Right cardiac atrium (tissue), 5 donors: ENCODE measurements around the gene PPP1R7. TPM values are rescaled to one million over a fixed set of nuclear protein-coding genes. Genes with fewer than 3 reads are reported as not detected.
"Not testable (repeated sequence)": the region's sequence is repeated elsewhere in the genome, so short reads cannot be mapped to it uniquely, and the experiment has no call there.

Experiments
- ATAC-seq, 2 donors: fragments of 200-7000 bp; cut with Tn5 transposase; one replicate each; pipeline versions ENCODE4 v1.8.0 to v1.9.1; 2020; ENCODE audit warnings: moderate library complexity in 2 of 2, mild to moderate bottlenecking in 1 of 2
- DNase-seq, 3 donors: peaks; one replicate each; pipeline ENCODE4 v3.0.0-alpha.2; 2020
- H3K27ac ChIP-seq: one replicate; pipeline ENCODE4 v1.5.1; 2013; ENCODE audit warnings: mild to moderate bottlenecking, low read length, control low read depth, moderate library complexity
- H3K27me3 ChIP-seq: one replicate; pipeline ENCODE4 v1.6.1; 2013; ENCODE audit not compliant: control insufficient read depth, insufficient read depth
- H3K4me1 ChIP-seq: one replicate; pipeline ENCODE4 v1.6.1; 2013; ENCODE audit warnings: low read length; ENCODE audit not compliant: control insufficient read depth, insufficient read depth
- H3K4me3 ChIP-seq: one replicate; pipeline ENCODE4 v1.5.1; 2013; ENCODE audit warnings: low read length, control low read depth
- H3K9me3 ChIP-seq: one replicate; pipeline ENCODE4 v1.6.1; 2013; ENCODE audit warnings: low read length; ENCODE audit not compliant: control insufficient read depth
- WGBS: extraction: QIAGEN DNeasy Blood & Tissue Kit; methylation state at CpG from one replicate; pipeline ENCODE4 v1.1.7; 2013; 5-methylcytosine and 5-hydroxymethylcytosine counted together
- intact Hi-C, 4 donors: fragments of 100-400 bp; cut with DNase I; formaldehyde crosslinking; loops; one replicate each; pipeline versions ENCODE4 v1.11.0 to v1.14.0; 2022 to 2023
- long read RNA-seq, 4 donors: library from polyadenylated mRNA; unstranded; transcript quantifications; one replicate each; pipeline ENCODE4 v2.0.0, GENCODE V29; 2020 to 2021
- polyA plus RNA-seq: library from polyadenylated mRNA; stranded (reverse); fragments of 200-250 nt; gene quantifications from one replicate; pipeline ENCODE4 v1.2.3, GENCODE V29; 2013
- total RNA-seq, 4 donors: library from RNA; stranded (reverse); fragmentation: NEBNext Ultra II Directional; extraction: Animal tissue kit (Norgen Biotek cat#: 25700); gene quantifications; one replicate each; pipeline ENCODE4 v1.2.1, GENCODE V29; 2021
- donor health status: healthy with polysubstance abuse.
- donor health status: DM: no; HTN: yes; CAD: no.
- donor health status: DM: no; HTN: no; CAD: no.
- donor health status: DM: no; HTN: yes; CAD: no; lungs with severe emphysema.
- donor health status: DM: yes; HTN: yes; CAD: no.

The PPP1R7 gene, protein sequence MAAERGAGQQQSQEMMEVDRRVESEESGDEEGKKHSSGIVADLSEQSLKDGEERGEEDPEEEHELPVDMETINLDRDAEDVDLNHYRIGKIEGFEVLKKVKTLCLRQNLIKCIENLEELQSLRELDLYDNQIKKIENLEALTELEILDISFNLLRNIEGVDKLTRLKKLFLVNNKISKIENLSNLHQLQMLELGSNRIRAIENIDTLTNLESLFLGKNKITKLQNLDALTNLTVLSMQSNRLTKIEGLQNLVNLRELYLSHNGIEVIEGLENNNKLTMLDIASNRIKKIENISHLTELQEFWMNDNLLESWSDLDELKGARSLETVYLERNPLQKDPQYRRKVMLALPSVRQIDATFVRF
- total RNA-seq (10 to 100 TPM; 57.7 to 77.1 (median 73.1) TPM), polyA plus RNA-seq (112 TPM)
- long read RNA-seq, donor 1, transcript PPP1R7-201 (10 exons, 2,386 nt) = major isoform, 37 of 64 reads
- long read RNA-seq, donor 1, transcript PPP1R7-206 (9 exons, 965 nt) = minor isoform, 13 of 64 reads
- long read RNA-seq, donor 1, partial matches to known transcripts = 9 of 64 reads
- long read RNA-seq, donor 1, other reads (novel, unspliced or antisense) = 2 of 64 reads
- long read RNA-seq, donor 2, transcript PPP1R7-201 (10 exons, 2,386 nt) = major isoform, 20 of 39 reads
- long read RNA-seq, donor 2, transcript PPP1R7-206 (9 exons, 965 nt) = minor isoform, 7 of 39 reads
- long read RNA-seq, donor 2, partial matches to known transcripts = 8 of 39 reads
- long read RNA-seq, donor 2, other reads (novel, unspliced or antisense) = 4 of 39 reads
- long read RNA-seq, donor 3, transcript PPP1R7-206 (9 exons, 965 nt) = minor isoform, 11 of 74 reads
- long read RNA-seq, donor 3, transcript PPP1R7-201 (10 exons, 2,386 nt) = major isoform, 42 of 74 reads
- long read RNA-seq, donor 3, partial matches to known transcripts = 9 of 74 reads
- long read RNA-seq, donor 3, other reads (novel, unspliced or antisense) = 8 of 74 reads
- long read RNA-seq, donor 4, transcript PPP1R7-206 (9 exons, 965 nt) = minor isoform, 12 of 38 reads
- long read RNA-seq, donor 4, transcript PPP1R7-201 (10 exons, 2,386 nt) = major isoform, 18 of 38 reads
- long read RNA-seq, donor 4, partial matches to known transcripts = 5 of 38 reads
- long read RNA-seq, donor 4, other reads (novel, unspliced or antisense) = 2 of 38 reads

- peak; percentile 98 for ATAC-seq
- Histone ChIP-seq H3K4me1 (peaks cover 3% of the 10 kb centered on the region), H3K4me3 (peak within 1 kb of the TSS; percentile 99), H3K27ac (peak within 1 kb of the TSS; percentile 78), H3K27me3 (no peaks in the 10 kb centered on the region), H3K9me3 (no peaks in the 10 kb centered on the region)
- intact Hi-C loops = no loop called here
- under 1% methylated on average over 73 of the region's 73 CpGs for WGBS
- peak; percentile 95 to 98 (median 97) for DNase-seq
Measured at GRCh38 chr2:241149925-241150659, at the start of gene PPP1R7. Gene PPP1R7 (plus strand): TSS chr2:241150467. CDS start chr2:241150496, 29 bp downstream.

DNA sequence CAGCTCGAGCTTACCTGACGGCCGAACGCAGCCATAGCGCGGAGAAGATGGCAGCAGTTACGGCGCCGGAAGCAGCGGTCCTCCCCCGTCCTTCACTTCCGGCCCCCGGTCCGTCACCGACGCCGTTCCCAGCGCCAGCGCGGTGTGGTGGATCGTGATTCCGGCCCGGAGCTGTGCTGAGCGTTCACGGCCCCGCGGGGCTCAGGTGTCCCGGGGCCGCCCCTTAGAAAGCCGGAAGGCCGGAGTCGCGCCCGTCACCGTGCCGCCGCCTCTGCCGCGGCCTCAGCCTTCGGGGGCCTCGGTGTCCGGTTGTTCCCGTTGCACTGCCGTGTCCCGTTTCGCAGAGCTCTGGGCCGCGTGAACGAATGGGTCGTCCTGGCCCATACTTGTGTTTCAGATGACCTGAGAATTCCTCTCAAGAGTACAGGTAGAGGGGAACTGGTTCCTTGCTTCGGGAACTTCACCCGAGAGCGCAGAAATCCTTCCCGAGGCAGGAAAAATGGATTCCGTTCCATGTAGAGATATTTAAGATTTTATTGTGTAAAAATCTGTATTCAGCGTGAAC lies 47.9 kb upstream of the PPP1R7 start, which contains the start of gene MTERF4:
Gene MTERF4 (minus strand): TSS at position 49 of the 565 bp plus-strand sequence. CDS start 14 bp downstream, at position 35.
- intact Hi-C loops = loop anchor here in 1 of 4 donors (10.0 kb wide), 1 partner anchor 112 kb away; no protein-coding TSS in a partner anchor
- ATAC-seq = peak; percentile 98 to 99

DNA sequence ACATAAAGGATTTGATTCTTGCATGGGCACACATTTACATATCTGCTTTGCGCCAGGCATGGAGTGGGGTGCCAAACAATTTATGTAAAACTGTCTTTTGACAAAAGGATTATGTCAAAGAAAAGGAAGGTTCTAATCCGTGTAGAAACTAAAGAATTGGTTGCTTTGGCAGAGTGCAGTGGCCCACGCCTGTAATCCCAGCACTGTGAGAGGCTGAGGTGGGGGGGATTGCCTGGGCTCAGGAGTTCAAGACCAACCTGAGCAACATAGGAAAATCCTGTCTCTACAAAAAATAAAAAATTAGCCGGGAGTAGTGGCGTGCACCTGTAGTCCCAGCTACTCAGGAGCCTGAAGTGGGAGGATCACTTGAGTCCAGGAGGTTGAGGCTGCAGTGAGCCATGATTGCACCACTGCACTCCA lies 47.1 kb upstream of the PPP1R7 start:
- ATAC-seq (no peak), DNase-seq (no peak)
- Histone ChIP-seq H3K4me3 (peak overlapping the region; percentile 69), H3K4me1 (peaks cover 7% of the 10 kb centered on the region), H3K27me3 (no peaks in the 10 kb centered on the region), H3K9me3 (no peaks in the 10 kb centered on the region), H3K27ac (no peak overlapping the region)
- intact Hi-C loops = loop anchor here in 1 of 4 donors (10.0 kb wide), 1 partner anchor 112 kb away; no protein-coding TSS in a partner anchor
- WGBS = 59% methylated on average over 5 of the region's 5 CpGs

More for the DNA sequence above, 47.9 kb upstream of the PPP1R7 start, which contains the start of gene MTERF4:
- H3K27me3 ChIP-seq = no peaks in the 10 kb centered on the region
- peak; percentile 86 to 95 (median 94) for DNase-seq
- H3K9me3 ChIP-seq = no peaks in the 10 kb centered on the region
- WGBS = under 1% methylated on average over 56 of the region's 56 CpGs
- peaks cover 7% of the 10 kb centered on the region for H3K4me1 ChIP-seq
- peak within 1 kb of the TSS; percentile 40 for H3K27ac ChIP-seq
- H3K4me3 ChIP-seq = peak within 1 kb of the TSS; percentile 69

- H3K4me1 ChIP-seq = not testable (repeated sequence)
- 97% methylated on average over 10 of the region's 10 CpGs for WGBS
- intact Hi-C loops = loop anchor here in 1 of 4 donors (10.0 kb wide), 1 partner anchor 110 kb away; no protein-coding TSS in a partner anchor
Measured at GRCh38 chr2:241104611-241105010, 45.7 kb upstream of the PPP1R7 start.

DNA sequence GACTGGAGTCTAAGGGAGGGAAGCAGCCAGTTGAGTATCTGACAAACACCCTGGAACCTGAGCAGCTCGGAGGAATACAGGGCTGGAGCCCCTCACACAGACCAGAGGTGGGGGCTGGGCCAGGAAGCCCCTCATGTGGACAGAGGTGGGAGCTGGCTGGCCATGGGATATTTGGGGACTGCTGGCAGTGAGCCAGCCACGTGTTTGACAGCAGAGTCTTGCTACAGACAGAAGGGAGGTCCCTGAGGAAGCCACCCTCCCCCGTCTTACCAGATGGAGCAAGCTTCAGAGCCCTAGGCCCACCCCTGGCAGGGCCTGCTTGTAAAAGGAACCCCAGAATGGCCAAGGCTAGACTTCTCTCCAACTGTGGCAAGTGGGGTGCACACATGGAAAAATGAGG lies 44.6 kb upstream of the PPP1R7 start:
- Histone ChIP-seq H3K27ac (no peak overlapping the region), H3K4me1 (peaks cover 7% of the 10 kb centered on the region), H3K9me3 (no peaks in the 10 kb centered on the region), H3K27me3 (no peaks in the 10 kb centered on the region), H3K4me3 (no peak overlapping the region)
- intact Hi-C loops = loop anchor here in 1 of 4 donors (10.0 kb wide), 1 partner anchor 109 kb away; no protein-coding TSS in a partner anchor
- DNase-seq (peak in 1 of 3 donors; percentile 53), ATAC-seq (no peak)
- 35% methylated on average over 3 of the region's 3 CpGs for WGBS

More at GRCh38 chr2:241104611-241105010, 45.7 kb upstream of the PPP1R7 start:
- not testable (repeated sequence) for H3K9me3 ChIP-seq, ATAC-seq, DNase-seq, H3K4me3 ChIP-seq, H3K27ac ChIP-seq, H3K27me3 ChIP-seq

- ATAC-seq = no peak
- Histone ChIP-seq H3K27me3 (no peaks in the 10 kb centered on the region), H3K4me1 (peaks cover 3% of the 10 kb centered on the region), H3K9me3 (no peaks in the 10 kb centered on the region), H3K27ac (no peak overlapping the region), H3K4me3 (no peak overlapping the region)
- WGBS = 95% methylated on average over 9 of the region's 9 CpGs
- intact Hi-C loops = loop anchor here in 1 of 4 donors (10.0 kb wide), 1 partner anchor 108 kb away; no protein-coding TSS in a partner anchor
- no peak for DNase-seq
Measured at GRCh38 chr2:241107031-241107783, 43.1 kb upstream of the PPP1R7 start.

DNA sequence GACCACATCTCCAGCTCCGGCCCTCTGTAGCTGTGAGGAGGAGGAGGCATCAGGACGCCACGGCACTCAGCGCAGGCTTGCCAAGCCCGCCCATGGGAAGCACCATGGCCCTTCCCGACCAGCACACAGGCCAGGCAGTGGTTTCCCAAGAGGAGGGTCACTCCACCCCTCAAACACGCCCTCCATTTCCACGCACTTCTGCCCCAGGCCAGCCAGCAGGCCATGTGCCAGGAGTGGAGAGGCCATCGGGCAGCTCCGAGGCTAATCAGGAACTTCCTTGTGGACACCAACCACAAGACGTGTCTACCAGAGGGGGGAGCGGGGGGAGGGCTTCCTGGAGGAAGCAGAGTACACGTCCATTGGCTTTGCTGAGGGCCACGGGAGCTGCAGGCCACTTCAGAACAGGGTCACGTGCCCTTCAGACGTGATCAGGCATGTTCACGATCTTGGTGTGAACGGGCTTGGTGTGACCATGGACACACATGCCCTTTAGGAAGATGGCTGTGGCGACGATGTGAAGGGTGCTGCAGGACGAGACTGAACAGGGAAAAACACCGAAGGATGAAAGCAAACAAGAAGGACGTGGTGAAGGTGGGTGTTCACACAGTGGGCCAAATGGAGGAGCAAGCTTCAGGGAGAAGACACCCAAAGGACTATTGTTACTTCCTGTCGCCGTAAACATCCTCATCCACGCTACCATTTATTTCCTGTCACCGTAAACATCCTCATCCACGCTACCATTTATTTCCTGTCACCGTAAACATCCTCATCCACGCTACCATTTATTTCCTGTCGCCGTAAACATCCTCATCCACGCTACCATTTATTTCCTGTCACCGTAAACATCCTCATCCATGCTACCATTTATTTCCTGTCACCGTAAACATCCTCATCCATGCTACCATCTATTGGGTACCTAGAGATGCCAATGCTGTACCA lies 41.7 kb upstream of the PPP1R7 start:
- no peak overlapping the region for H3K27ac ChIP-seq

DNA sequence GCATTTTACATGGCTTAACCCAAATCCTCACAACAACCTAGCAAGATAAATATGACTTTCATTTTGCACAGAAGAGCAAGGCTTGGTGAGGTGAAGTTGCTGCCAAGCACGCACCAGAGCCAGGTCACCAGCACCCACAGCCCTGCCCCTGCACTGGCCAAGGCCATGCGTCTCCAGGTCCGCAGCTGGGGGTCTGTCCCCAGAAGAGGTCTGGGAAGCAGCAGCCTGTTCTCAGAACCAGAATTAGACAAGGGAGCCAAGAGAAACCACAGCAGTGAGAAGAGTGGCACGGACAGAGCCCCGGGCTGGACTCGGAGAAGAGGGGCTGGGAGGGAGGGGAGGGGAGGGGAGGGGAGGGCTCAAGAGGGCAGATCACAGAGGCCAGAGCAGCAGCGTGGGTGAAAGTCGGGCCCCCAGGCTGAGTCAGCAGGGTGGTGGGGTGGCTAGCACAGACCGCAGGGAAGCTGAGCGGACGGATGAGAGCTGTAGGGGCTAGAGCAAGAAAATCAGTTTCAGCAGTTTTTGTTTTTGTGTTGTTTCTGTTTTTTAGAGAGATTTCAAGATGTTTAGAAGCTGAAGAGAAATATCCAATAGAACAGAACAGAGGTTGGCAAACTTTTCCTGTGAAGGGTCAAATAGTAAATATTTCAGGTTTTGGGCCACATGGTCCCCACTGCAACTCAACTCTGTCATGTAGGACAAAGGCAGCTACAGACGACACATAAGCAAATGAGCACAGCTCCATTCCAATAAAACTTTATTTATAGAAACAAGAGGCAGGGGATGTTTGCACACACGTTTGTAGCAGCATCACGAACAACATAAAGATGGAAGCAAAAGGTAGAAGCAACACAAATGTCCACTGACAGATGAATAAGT lies 40.8 kb upstream of the PPP1R7 start:
- ATAC-seq (no peak), DNase-seq (no peak)
- Histone ChIP-seq H3K4me3 (no peak overlapping the region), H3K27me3 (no peaks in the 10 kb centered on the region), H3K27ac (no peak overlapping the region), H3K4me1 (no peaks in the 10 kb centered on the region), H3K9me3 (no peaks in the 10 kb centered on the region)
- 85% methylated on average over 14 of the region's 14 CpGs for WGBS
- intact Hi-C loops = loop anchor here in 1 of 4 donors (10.0 kb wide), 1 partner anchor 105 kb away; no protein-coding TSS in a partner anchor

More for the DNA sequence above, 41.7 kb upstream of the PPP1R7 start:
- no peaks in the 10 kb centered on the region for H3K27me3 ChIP-seq
- ATAC-seq (no peak), DNase-seq (peak in 1 of 3 donors; percentile 60)
- no peaks in the 10 kb centered on the region for H3K9me3 ChIP-seq
- no peak overlapping the region for H3K4me3 ChIP-seq
- H3K4me1 ChIP-seq = no peaks in the 10 kb centered on the region
- WGBS = 75% methylated on average over 35 of the region's 35 CpGs
- intact Hi-C loops = loop anchor here in 1 of 4 donors (10.0 kb wide), 1 partner anchor 106 kb away; no protein-coding TSS in a partner anchor
